ENCODE results near the gene RALGPS1. TPM values are rescaled to one million over a fixed set of nuclear protein-coding genes. Genes with fewer than 3 reads are reported as not detected.

RALGPS1 gene
- total RNA-seq, 4 donors from 2014 or later, result 2.2 to 10.3 (median 5.4) TPM

DNA sequence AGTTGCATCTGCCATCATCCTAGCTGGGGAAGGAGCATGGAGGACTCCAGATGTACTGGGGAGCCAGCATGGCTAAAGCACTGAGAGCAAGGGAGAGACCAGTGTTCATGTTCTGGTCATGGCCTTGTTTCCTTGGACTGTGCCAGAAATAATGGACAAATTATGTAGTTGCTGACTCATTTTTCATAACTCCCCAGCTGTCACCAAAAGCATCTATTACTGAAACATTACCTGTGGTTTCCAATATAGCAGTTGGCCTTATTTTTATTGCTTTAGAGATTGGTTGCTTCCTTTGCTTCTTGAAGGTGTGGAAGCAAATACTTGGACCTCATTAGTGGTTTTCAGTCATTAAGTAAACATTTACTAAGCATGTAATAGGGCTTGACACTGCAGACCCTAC, 11.3 kb downstream of the RALGPS1 start:
- Histone ChIP-seq H3K27ac (no peak overlapping the region), H3K9me3 (no peaks in the 10 kb centered on the region), H3K4me1 (no peaks in the 10 kb centered on the region), H3K27me3 (no peaks in the 10 kb centered on the region), H3K4me3 (no peak overlapping the region), H3K36me3 (no peaks in the 10 kb centered on the region)
- intact Hi-C loops (cut with DNase I; ENCODE audit: low total_unique reads), result no loop called here
- ATAC-seq (no peak), DNase-seq (no peak)
- in situ Hi-C loops (cut with MboI; ENCODE audit: low sequenced_read_pairs in 4 of 4), result loop anchor here in 2 of 4 donors (25.0 kb wide), 2 partner anchors 461 to 486 kb away; partner anchors contain the start of genes SLC2A8 (in 1 of the 2) and ZNF79 (in 1 of the 2)
- TF ChIP-seq, protein P1, sequence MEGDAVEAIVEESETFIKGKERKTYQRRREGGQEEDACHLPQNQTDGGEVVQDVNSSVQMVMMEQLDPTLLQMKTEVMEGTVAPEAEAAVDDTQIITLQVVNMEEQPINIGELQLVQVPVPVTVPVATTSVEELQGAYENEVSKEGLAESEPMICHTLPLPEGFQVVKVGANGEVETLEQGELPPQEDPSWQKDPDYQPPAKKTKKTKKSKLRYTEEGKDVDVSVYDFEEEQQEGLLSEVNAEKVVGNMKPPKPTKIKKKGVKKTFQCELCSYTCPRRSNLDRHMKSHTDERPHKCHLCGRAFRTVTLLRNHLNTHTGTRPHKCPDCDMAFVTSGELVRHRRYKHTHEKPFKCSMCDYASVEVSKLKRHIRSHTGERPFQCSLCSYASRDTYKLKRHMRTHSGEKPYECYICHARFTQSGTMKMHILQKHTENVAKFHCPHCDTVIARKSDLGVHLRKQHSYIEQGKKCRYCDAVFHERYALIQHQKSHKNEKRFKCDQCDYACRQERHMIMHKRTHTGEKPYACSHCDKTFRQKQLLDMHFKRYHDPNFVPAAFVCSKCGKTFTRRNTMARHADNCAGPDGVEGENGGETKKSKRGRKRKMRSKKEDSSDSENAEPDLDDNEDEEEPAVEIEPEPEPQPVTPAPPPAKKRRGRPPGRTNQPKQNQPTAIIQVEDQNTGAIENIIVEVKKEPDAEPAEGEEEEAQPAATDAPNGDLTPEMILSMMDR (IDR thresholded peaks at IDR 0.05 in 4 of 5, conservative IDR thresholded peaks at IDR 0.05 in 1 of 5), result no peak
- no peak for TF ChIP-seq POLR2A (IDR thresholded peaks at IDR 0.05)

GRCh38 chr9:126926364-126926763, 11.8 kb downstream of the RALGPS1 start:
- no peak for DNase-seq
- intact Hi-C loops (cut with DNase I; ENCODE audit: low total_unique reads) (no loop called here), in situ Hi-C loops (cut with MboI; ENCODE audit: low sequenced_read_pairs in 4 of 4) (loop anchor here in 2 of 4 donors (25.0 kb wide), 2 partner anchors 461 to 486 kb away; partner anchors contain the start of genes SLC2A8 (in 1 of the 2) and ZNF79 (in 1 of the 2))
- no peak for ATAC-seq
- Histone ChIP-seq H3K4me3 (no peak overlapping the region), H3K27me3 (no peaks in the 10 kb centered on the region), H3K9me3 (no peaks in the 10 kb centered on the region), H3K4me1 (no peaks in the 10 kb centered on the region), H3K27ac (no peak overlapping the region), H3K36me3 (no peaks in the 10 kb centered on the region)
- TF ChIP-seq POLR2A (IDR thresholded peaks at IDR 0.05), result no peak
- TF ChIP-seq, protein P1 (IDR thresholded peaks at IDR 0.05 in 4 of 5, conservative IDR thresholded peaks at IDR 0.05 in 1 of 5), result no peak

DNA sequence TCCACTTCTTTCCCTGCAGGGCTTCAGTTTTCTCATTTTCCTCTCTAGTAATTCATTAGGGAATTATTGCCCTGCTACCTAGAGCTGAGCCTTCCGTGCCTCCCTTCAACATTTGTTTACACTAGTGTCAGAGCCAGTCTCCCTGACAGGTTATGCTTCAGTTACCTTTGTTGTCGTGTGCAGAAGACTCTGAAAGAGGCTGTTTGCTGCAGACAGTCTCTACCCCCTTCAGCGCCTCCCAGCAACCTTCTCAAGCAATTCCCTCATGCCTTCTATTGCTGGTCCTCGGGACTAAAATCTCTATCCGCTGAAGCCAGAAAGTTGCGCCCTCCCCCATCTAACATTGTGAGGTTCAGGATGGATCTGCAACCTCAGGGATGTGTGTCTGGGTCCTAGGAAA, 12.8 kb downstream of the RALGPS1 start:
- in situ Hi-C loops (cut with MboI; ENCODE audit: low sequenced_read_pairs in 4 of 4), result loop anchor here in 2 of 4 donors (25.0 kb wide), 2 partner anchors 460 to 485 kb away; partner anchors contain the start of genes SLC2A8 (in 1 of the 2) and ZNF79 (in 1 of the 2)
- no peak for ATAC-seq
- H3K4me1 ChIP-seq, result no peaks in the 10 kb centered on the region
- H3K4me3 ChIP-seq, result no peak overlapping the region
- TF ChIP-seq, protein P1 (IDR thresholded peaks at IDR 0.05 in 4 of 5, conservative IDR thresholded peaks at IDR 0.05 in 1 of 5), result no peak
- no peak for TF ChIP-seq POLR2A (IDR thresholded peaks at IDR 0.05)
- H3K9me3 ChIP-seq, result no peaks in the 10 kb centered on the region
- H3K36me3 ChIP-seq, result no peaks in the 10 kb centered on the region
- no peak overlapping the region for H3K27ac ChIP-seq
- no peak for DNase-seq
- intact Hi-C loops (cut with DNase I; ENCODE audit: low total_unique reads), result no loop called here
- no peaks in the 10 kb centered on the region for H3K27me3 ChIP-seq

- ATAC-seq (no peak), DNase-seq (no peak)
- Histone ChIP-seq H3K27ac (no peak overlapping the region), H3K4me3 (no peak overlapping the region), H3K4me1 (no peaks in the 10 kb centered on the region), H3K36me3 (no peaks in the 10 kb centered on the region), H3K9me3 (no peaks in the 10 kb centered on the region), H3K27me3 (no peaks in the 10 kb centered on the region)
- TF ChIP-seq, protein P1 (IDR thresholded peaks at IDR 0.05 in 4 of 5, conservative IDR thresholded peaks at IDR 0.05 in 1 of 5), result no peak
- TF ChIP-seq POLR2A (IDR thresholded peaks at IDR 0.05), result no peak
- in situ Hi-C loops (cut with MboI; ENCODE audit: low sequenced_read_pairs in 4 of 4) (loop anchor here in 2 of 4 donors (25.0 kb wide), 2 partner anchors 454 to 479 kb away; partner anchors contain the start of genes SLC2A8 (in 1 of the 2) and ZNF79 (in 1 of the 2)), intact Hi-C loops (cut with DNase I; ENCODE audit: low total_unique reads) (no loop called here)
Observed at GRCh38 chr9:126932871-126933321, 18.3 kb downstream of the RALGPS1 start.

All from gastrocnemius medialis (tissue), 4 donors.